Globus pallidus (tissue), 1 donor: Measurements from ENCODE around the gene MYO18B.

Experiments
- DNase-seq: peaks from one replicate; pipeline ENCODE4 v3.0.0-alpha.2; 2015; ENCODE audit warnings: low spot score

Gene MYO18B

DNA sequence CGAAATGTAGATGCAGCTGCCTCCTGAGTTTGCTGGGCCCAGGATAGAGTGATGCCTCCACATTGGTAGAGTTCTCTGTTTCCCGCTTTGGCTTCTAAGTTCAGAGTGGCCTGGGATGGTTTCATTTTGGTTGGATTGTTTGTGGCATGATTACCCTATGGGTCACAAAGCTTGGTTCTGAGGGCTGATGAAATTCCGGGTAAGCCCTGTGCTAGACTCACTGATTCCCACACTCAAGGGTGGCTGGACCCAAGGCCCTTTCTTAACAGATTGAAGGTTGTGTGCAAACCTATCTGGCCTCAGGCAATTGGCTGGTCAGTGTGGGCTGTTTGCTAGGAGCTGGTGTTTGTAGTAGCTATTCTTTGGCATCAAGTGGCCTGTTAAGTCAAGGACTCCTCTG lies 158.4 kb downstream of the MYO18B start:
- DNase-seq: no peak

DNA sequence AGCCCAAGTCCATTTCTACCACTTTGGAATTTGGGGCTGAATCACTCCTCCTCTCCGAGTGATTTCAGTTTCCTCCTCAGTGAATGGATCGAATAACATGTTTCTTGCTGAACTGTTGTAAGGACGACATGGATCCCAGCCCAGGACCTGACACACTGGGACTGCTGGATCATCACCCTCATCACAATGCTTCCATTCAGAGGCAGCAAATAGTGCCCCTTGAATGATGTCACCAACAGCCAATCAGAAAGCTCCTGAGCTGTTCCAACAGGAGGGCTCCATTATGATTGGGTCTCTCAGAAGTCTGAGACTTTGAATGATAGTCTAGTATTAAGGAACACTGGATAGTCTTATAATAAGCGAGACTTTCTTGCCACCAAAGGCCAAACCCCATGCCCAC lies 158.9 kb downstream of the MYO18B start:
- peak; percentile 93 for DNase-seq

DNA sequence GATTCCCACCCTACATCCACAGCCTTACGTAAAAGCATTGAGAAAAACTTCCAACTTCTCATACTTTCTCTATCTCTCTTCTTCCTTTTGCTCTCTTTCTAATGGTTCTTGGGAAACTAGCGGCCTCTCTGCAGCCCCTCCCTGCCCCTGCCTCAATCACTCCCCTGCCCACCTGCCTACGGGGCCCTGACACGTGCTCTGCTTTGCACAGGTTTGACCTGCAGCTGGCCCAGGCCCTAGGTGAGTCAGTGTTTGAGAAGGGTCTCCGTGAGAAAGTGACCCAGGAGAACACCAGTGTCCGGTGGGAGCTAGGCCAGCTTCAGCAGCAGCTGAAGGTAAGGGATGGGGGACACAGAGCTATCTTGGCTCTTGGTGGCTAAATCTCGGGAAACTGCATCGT lies 160.4 kb downstream of the MYO18B start:
- no peak for DNase-seq

DNA sequence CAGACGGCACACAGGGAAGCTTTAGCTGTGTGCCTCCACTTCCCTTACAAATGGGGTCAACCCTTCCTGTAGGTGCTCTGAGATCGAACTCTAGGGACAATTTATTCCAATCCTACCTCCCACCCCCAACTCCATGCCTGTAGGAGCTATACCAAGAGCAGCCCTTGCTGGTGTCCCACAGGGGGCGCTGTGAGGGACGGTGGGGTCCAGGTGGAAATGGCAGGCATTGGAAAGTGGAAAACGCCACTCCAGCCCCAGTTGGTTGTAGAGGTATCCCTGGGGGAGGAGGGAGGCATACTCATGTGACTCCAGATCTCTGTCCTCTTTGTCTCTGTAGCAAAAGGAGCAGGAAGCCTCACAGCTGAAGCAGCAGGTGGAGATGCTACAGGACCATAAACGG lies 161.3 kb downstream of the MYO18B start:
- no peak for DNase-seq

DNA sequence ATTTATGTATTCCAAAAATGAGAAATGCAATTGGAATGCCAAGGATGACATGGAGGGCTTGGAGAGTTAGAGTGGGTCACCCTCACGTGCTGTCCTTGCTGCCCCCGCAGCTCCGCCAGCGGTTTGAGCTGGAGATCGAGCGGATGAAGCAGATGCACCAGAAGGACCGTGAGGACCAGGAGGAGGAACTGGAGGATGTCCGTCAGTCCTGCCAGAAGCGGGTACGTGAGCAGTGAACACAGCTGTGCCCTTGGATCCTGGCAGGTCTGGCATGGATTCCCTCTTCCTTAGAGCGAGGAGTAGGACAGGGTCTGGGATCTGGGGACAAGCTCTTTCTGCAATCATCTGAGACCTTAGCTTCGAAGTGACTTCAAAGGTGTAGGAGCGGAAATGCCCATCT lies 166.2 kb downstream of the MYO18B start:
- DNase-seq: no peak

DNA sequence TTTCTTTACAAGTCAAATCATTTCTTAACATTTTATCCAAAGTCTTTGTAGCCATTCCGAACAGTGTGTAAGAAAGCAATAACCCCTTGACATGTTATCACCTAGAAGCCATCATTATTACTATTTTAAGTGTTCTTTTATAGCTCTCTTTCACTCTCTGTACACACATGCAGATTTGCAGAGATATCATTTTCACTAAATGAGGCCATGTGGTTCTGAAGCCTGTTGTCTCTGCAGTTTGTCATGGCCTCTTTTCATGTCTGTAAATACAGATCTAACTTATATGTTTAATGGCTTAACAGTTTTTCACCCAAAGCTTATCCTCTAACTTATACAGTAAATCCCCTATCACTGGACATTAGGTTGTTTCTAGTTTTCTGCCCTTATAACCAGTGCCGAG lies 166.8 kb downstream of the MYO18B start:
- DNase-seq: no peak

DNA sequence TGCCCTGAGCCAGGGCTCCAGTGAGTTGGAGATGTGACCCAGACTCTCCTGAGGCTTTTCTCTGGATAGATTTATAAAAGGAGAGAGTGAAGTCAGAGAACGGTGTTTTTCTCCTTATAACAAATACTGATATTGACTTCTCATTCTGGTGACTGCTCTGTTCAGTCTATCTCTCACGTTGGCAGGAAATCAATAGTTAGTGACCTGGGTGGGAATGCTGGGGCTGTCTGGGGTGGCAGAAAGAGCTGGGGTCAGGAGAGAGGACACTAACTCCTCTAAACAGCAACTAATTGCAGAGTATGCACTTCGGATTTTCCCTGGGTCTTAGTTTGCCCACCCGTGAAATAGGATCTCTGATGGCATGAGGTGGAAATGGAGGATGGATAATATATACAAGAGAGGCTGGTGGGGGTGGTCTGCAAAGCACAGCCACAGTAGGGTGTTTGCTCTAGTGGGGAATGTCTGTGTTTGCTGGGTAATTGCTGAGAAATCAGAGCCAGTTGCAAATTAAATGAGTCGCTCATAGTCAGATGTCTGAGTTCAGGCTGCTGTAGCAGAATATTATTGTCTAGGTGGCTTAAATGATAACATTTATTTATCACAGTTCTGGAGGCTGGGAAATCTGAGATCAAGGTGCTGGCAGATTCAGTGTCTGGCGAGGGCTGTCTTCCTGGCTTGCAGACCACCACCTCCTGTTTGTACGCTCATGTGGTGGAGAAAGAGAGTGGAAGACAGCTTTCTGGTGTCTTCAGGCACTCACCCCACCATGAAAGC lies 167.8 kb downstream of the MYO18B start:
- DNase-seq: no peak

DNA sequence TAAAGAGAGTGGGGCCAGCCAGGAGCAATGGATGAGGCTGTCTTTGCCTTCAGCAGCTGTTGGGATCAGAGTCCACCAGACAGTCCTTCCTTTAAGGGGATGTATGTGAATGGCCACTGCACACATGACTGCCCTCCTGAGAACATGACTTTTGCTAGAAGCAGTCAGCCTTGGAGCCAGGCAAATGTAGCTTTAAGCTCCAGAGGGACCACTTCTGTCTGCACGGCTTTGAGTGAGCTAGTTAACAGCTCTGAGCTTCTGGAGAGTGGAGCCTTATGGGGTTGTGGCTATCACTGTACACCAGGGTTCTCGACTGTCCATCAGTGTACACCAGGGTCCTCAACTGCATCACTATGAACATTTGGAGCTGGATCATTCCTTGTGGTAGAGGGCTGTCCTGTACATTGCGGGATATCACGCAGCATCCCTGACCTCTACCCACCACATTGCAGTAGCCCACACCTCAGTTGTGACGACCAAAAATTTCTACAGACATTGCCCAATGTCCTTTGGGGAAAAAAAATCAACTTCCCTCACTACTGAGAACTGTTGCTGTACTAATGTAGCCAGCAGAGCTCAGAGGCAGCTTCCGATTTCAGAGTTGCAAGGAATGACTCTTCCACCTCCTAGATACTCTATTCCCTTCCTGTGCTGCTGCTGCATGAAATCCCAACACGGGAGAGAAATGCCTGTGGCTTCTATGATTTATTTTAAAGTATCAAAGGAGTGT lies 169.4 kb downstream of the MYO18B start:
- DNase-seq: no peak

DNA sequence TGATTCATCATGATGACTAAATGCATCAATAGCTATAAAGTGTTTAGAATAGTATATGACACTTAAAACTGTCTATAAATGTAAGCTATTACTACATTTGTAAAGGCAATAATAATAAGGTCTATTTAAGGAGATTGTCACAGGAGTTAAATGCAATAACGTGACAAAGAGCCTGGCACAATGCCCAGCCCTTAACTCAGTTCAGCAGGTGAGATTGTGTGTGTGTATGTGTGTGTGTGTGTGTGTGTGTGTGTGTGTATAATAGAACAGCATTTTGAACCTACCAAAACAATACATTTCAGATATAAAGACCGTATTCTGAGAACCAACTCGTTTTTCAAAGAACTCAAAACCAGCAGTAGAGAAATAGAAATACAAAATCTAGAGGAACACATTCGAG lies 177.5 kb downstream of the MYO18B start:
- no peak for DNase-seq

DNA sequence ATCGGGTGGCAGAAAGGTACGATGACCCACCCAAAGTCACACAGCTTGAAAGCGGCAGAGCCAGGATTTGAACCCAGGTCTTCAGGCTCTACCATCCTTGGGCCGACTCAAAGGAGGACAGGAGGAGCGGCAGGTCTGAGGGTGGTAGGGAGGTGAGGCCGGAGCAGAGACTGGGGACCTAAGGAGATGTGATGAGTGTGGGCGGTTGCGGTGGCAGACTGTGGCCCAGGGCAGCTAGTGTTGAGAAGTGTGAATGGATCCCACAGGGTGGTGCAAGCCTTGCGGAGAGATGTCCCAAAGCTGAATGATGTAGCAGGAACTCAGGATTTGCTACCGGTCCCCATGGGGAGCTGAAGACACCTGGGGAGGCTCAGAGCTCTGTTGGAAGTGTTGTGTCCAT lies 180.2 kb downstream of the MYO18B start:
- DNase-seq: no peak

DNA sequence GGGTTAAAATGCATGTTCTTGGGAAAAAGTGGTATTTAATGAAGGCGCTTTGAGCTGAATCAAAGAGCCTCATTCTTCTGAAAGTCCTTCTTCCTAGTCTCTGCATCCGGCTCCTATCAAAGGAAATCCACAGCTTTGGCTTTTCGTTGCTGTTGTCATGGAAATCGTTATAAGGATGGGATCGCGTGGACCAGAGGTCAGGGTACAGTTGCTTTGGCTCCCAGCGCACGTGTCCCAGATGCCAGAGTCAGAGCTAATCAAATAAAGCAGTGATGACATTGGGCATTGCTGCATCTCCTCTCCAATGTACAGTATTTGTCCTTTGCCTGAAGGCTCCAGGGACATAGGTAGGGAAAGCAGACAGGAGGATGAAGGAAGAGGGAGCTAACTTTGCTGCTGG lies 181.9 kb downstream of the MYO18B start:
- no peak for DNase-seq

DNA sequence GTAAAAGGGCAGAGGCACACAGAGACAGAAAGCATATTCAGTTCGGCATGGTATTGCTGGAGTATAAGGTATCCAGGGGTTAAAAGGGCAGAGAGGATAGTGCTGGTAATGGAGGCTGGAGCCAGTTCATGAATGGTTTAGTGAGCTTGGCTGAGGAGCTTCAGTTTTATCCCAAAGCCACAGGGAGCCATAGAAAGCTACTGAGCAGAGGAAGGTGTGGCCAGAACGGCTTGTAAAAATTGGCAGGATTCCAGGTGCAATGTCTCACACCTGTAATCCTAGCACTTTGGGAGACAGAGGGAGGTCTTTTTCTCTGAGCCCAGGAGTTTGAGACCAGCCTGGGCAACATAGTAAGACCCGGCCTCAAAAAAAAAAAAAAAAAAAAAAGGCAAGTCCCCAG lies 186.1 kb downstream of the MYO18B start:
- DNase-seq: no peak

DNA sequence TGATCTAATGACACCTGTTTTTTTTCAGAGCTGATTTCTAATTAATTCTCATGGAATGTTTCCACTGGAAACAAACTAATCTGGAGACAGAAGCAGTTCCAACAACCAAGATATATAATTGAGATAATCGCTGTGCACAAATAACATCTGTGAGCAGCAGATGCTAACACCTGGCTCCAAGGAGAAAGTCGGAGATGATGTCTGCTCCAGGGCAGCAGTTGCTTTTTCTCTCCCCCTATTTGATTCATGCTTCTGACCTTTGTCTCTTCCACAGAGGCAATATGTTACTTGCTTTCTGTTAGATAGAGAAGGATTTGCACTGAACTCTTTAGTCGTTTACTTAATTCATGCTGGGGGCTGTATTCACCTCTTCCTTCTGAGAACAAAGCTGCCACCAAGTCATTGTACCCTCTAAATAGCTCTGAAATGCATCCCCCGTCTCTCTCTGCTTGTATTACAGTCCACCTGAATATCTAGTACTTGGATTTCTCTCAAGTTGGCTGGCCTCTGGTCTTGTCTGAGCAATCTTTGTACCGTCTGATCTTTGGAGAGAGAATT lies 187.4 kb downstream of the MYO18B start:
- DNase-seq: no peak

DNA sequence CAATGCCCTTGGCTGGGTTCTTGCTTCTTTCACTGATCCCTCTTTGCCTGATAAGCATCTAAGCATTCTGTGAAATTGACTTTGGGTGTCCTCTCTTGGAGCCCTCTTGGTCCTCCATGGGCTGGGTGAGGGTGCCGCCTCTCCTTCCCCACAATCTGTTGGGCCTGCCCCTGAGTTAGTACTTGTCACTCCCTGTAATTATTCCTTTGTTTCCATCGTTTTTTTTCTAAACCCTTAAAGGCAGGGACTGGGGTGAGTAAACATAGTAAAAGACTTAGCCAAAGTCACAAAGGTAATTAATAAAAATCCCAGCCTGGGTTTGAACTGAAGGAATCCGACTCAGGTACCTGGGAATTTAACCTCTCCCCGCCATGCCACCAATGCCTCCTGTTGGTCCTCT lies 188.1 kb downstream of the MYO18B start:
- no peak for DNase-seq

DNA sequence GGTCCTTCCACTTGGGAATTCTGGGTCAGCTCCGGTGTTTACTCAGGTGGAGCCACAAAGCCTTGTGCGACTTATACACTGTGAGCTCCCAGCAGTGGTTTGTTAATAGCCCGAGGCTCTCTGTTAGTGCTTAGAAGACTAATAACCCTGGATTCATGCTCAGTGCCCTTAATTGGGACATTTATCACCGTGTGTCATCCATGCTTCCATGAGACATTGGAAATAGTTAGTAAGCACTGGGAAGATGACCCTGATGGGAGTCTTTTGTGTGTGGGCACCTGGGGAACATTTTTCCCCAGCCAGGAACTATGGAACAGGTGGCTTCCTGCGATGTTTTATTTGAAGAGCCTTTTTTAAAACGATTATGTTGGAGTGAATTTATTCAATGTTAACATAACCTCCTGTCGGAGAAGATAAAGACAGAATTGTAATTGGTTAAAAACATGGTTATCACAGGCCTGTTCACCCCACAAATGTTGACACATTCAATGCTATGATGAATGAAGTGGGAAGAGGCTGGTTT lies 188.9 kb downstream of the MYO18B start:
- DNase-seq: no peak

DNA sequence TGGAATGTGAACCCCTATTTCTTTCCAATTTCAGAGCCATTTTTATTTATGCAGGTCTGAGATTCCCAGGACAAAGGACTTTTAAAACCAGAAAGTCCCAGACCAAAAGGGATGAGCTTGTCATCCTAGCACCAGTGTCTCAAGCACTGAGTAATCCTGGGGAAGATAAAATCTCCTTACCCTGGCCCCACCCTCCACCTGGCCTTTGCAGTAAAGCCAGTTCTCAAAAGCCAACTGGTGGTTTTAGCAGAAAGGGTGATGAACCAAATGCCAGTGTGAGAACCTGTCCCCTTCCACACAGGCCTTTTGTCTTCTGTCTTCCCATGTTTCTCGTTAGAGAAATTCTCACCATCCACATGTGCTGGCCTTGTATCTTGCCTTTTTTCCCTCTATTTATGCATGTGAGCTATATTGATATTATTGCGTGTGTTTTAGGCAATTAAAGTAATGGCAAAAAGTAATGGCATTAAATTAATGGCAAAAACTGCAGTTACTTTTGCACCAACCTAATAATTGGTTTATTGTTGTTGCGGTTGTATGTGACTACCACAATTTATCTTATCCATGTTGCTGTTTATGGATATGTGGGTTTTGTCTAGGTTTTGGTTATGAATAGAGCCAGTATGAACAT lies 191.3 kb downstream of the MYO18B start:
- no peak for DNase-seq

DNA sequence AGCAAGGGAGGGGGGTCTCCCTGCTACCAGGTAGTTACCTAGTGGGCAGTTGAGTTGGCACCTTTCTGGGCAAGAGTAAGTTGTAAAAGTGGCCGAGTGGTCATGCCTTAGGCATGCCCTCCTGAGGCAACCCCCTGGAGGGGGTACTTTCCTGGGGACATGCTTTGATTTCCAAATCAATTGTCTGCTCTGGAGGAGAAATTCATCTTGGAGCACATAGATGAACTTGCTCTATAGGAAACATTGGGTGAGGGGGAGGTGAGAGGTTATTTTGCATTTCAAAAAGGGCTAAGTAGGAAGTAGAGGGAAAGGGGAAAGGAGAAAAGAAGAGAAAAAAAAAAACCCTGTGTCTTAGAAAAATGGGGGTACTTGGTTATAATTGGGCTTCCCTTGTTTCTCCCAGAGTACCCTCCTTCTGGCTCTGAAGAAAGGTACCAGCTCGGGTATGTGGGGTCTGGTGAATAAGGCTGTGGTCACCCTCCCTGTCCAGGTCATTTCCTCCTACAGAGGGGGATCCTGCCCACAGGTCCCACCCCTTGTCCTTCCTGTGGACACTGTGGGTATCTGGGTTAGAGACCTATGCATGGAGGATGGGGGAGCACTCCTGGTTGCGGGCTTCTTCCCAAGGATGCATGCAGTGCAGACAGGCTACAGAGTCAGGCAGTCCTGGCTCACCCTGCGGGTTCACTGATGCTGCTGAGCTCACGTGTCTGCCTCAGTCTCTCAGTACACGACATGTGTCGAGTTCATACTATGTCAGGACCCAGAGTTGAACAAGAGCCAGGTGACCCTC lies 193.5 kb downstream of the MYO18B start:
- DNase-seq: no peak

DNA sequence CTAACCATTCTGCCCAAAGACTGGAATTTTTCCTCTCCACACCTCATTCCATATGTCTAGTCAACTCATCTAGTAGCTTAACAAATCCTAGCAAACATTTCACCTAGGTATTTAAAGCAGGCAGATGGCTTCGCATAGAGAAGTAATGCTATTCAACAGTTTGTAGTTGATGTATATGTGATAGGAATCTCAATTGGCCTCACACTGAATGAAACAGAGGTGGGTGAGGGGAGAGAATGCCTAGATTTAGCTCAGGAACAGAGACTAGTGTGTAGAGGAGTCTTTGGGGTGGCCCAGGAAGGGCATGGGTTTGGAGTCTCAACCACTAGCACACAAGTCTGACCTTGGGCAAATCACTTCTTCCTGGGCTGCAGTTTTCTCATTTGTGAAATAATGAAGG lies 196.2 kb downstream of the MYO18B start:
- no peak for DNase-seq

DNA sequence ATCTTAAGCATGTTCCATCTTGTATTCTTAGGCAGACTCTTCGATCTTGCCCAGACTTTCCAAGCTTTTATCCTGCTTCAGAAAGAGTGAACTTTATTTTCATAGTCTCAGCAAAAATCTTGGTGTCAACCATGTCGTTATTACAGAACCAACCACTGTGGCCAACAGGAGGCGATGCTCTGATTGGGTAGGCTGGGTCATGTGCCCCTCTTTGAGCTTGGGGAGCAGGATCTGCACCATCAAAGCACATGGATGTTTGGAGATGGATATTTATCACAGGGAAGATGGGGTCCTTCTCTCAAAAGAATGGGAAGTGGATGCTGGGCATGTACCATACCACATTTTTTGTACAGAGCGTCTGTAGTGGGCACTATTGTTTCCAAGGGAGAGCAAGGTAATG lies 197.4 kb downstream of the MYO18B start:
- DNase-seq: no peak

DNA sequence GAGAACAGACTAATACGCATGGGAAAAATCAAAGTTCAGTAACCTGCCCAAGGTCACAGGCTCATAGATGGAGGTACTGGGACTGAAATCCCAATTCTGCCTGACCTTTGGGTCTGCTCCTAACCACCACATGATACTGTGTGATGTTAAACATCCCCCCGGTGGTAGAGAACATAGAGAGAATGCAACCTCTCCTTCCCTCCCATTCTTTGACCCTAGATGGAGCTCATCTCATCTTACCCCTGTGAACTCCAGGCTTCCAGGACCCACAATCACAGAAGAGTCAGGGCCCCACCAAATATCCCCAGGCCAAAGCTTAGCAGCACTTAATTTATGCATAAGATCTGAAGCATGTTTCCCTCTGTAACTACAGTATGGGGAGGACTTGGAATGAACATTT lies 198.5 kb downstream of the MYO18B start:
- DNase-seq: no peak

DNA sequence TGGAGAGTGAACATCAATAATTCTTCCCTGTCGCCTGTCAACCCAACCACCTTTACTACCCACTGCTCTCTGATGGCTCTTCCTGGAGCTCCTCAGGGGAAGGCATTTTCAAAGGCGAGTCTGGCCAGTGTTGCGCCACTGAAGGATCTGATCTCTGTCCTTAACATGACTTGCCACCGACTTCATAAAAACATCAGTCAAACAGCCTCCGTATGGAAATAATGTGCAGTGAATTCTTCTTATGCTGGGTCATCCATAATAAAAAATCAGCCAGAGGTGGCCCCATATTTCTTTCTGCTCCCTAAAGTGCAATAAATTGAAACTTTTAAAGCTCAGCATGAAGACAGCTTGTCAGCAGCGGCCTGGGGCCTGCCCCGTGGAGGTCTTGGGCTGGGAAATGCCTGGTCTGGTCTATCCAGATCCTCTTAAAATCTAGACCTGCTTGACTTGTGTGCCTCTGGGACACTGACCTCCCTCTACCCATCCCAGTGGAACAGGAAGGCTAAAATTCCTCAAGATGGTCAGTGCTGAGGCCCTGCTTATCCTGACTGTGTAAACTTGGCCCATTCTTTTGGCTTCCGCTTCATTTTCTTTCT lies 199.5 kb downstream of the MYO18B start:
- no peak for DNase-seq
